Chondrocyte (in vitro differentiated cells): ENCODE data around the gene ZNF784. TPM values are rescaled to one million over a fixed set of nuclear protein-coding genes. Genes with fewer than 3 reads are reported as not detected.
A peak's percentile ranks its signal among the peaks of the same experiment; 100 is the strongest.

ENCODE experiments used
- DNase-seq: peaks from one replicate; pipeline ENCODE4 v3.0.0; 2021; ENCODE audit warnings: mixed read lengths, low spot score
- H3K27ac Mint-ChIP-seq: one replicate; pipeline ENCODE4 v1.8.0; 2021; ENCODE audit warnings: mild to moderate bottlenecking, moderate library complexity, mixed read lengths; ENCODE audit not compliant: unreplicated experiment
- H3K27me3 Mint-ChIP-seq: 2 replicates; pipeline ENCODE4 v1.8.0; 2021; ENCODE audit warnings: low read depth, mixed read lengths
- H3K36me3 Mint-ChIP-seq: 2 replicates; pipeline ENCODE4 v1.8.0; 2021; ENCODE audit warnings: low read depth, mixed read lengths
- H3K4me1 Mint-ChIP-seq: 2 replicates; pipeline ENCODE4 v1.8.0; 2021; ENCODE audit warnings: low read depth, mild to moderate bottlenecking, mixed read lengths
- H3K4me3 Mint-ChIP-seq: one replicate; pipeline ENCODE4 v1.8.0; 2021; ENCODE audit warnings: mild to moderate bottlenecking, moderate library complexity, mixed read lengths; ENCODE audit not compliant: unreplicated experiment
- H3K9me3 Mint-ChIP-seq: 2 replicates; pipeline ENCODE4 v1.8.0; 2021; ENCODE audit warnings: low read depth, mixed read lengths
- total RNA-seq: library from RNA; stranded (reverse); gene quantifications from 3 replicates; pipeline ENCODE4 v1.2.1, GENCODE V29; 2021
- TF ChIP-seq, protein P1 (sequence below): fragments of 200-600 bp; sonication (generic); IDR thresholded peaks from 2 replicates; pipeline ENCODE4 v1.5.0; 2021; ENCODE audit warnings: antibody characterized with exemption, mild to moderate bottlenecking, moderate library complexity

ZNF784 gene
- total RNA-seq, 1 donor from 2014 or later: 6.4 TPM

GRCh38 chr19:55660404-55660803 is 36.0 kb upstream of the ZNF784 start:
- H3K4me3 Mint-ChIP-seq: no peak overlapping the region
- peak; percentile 79 for DNase-seq
- peak overlapping the region; percentile 12 for H3K27ac Mint-ChIP-seq
- peaks cover 26% of the 10 kb centered on the region for H3K36me3 Mint-ChIP-seq
- H3K4me1 Mint-ChIP-seq: peaks cover 36% of the 10 kb centered on the region
- no peaks in the 10 kb centered on the region for H3K9me3 Mint-ChIP-seq
- TF ChIP-seq, protein P1, sequence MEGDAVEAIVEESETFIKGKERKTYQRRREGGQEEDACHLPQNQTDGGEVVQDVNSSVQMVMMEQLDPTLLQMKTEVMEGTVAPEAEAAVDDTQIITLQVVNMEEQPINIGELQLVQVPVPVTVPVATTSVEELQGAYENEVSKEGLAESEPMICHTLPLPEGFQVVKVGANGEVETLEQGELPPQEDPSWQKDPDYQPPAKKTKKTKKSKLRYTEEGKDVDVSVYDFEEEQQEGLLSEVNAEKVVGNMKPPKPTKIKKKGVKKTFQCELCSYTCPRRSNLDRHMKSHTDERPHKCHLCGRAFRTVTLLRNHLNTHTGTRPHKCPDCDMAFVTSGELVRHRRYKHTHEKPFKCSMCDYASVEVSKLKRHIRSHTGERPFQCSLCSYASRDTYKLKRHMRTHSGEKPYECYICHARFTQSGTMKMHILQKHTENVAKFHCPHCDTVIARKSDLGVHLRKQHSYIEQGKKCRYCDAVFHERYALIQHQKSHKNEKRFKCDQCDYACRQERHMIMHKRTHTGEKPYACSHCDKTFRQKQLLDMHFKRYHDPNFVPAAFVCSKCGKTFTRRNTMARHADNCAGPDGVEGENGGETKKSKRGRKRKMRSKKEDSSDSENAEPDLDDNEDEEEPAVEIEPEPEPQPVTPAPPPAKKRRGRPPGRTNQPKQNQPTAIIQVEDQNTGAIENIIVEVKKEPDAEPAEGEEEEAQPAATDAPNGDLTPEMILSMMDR: no peak
- H3K27me3 Mint-ChIP-seq: no peaks in the 10 kb centered on the region

GRCh38 chr19:55659822-55660221 is 35.5 kb upstream of the ZNF784 start:
- H3K4me3 Mint-ChIP-seq: no peak overlapping the region
- peak overlapping the region; percentile 33 for H3K27ac Mint-ChIP-seq
- no peaks in the 10 kb centered on the region for H3K27me3 Mint-ChIP-seq
- H3K36me3 Mint-ChIP-seq: peaks cover 24% of the 10 kb centered on the region
- H3K9me3 Mint-ChIP-seq: no peaks in the 10 kb centered on the region
- H3K4me1 Mint-ChIP-seq: peaks cover 36% of the 10 kb centered on the region
- TF ChIP-seq, protein P1: no peak
- no peak for DNase-seq

DNA sequence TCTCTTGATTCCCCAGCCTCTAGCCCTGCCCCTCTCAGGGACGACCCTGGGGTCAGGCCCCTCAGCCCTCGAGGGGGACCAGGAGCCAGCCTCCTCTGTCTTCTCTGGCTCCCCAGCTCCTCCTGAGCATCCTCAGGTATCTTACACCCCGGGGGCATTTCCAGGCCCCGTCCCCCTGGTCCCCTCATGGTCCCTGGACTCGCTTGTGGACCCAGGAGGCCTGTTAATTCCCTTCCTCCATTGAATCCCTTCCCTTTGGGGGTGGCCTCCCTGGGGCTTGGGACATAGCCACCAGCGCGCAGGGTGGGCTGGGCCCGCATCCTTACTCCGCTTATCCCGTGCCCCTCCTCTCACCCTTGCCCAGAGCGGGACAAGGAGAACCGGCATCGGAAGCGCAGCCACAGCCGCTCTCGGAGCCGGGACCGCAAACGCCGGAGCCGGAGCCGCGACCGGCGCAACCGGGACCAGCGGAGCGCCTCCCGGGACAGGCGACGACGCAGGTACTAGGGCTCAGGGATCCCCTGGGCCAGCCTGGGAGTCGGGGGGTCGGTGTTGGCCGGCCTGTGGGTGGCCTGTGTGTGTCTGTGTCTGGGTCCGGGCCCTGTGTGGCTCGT is 34.6 kb upstream of the ZNF784 start:
- H3K9me3 Mint-ChIP-seq: no peaks in the 10 kb centered on the region
- H3K4me3 Mint-ChIP-seq: no peak overlapping the region
- peaks cover 19% of the 10 kb centered on the region for H3K36me3 Mint-ChIP-seq
- peak; percentile 70 for DNase-seq
- H3K27me3 Mint-ChIP-seq: no peaks in the 10 kb centered on the region
- no peak overlapping the region for H3K27ac Mint-ChIP-seq
- H3K4me1 Mint-ChIP-seq: peaks cover 36% of the 10 kb centered on the region
- TF ChIP-seq, protein P1: no peak

- peaks cover 5% of the 10 kb centered on the region for H3K36me3 Mint-ChIP-seq
- no peaks in the 10 kb centered on the region for H3K9me3 Mint-ChIP-seq
- no peaks in the 10 kb centered on the region for H3K27me3 Mint-ChIP-seq
- H3K4me3 Mint-ChIP-seq: peak overlapping the region; percentile 99
- peaks cover 39% of the 10 kb centered on the region for H3K4me1 Mint-ChIP-seq
- no peak for DNase-seq
- H3K27ac Mint-ChIP-seq: peak overlapping the region; percentile 57
- TF ChIP-seq, protein P1: no peak
Observed at GRCh38 chr19:55656988-55657747, 32.8 kb upstream of the ZNF784 start.

- Mint-ChIP-seq H3K36me3 (no peaks in the 10 kb centered on the region), H3K4me3 (peak overlapping the region; percentile 99), H3K4me1 (peaks cover 41% of the 10 kb centered on the region), H3K9me3 (no peaks in the 10 kb centered on the region), H3K27me3 (no peaks in the 10 kb centered on the region), H3K27ac (peak overlapping the region; percentile 95)
- TF ChIP-seq, protein P1: no peak
- no peak for DNase-seq
Observed at GRCh38 chr19:55656552-55656951, 32.2 kb upstream of the ZNF784 start.
